ENCODE results near the gene TRPV2. TPM values are rescaled to one million over a fixed set of nuclear protein-coding genes. Genes with fewer than 3 reads are reported as not detected.
"Not testable (repeated sequence)": the region's sequence is repeated elsewhere in the genome, so short reads cannot be mapped to it uniquely, and the experiment has no call there.

Gene TRPV2
- total RNA-seq, 1 experiment from 2014 or later: 41.8 TPM

DNA sequence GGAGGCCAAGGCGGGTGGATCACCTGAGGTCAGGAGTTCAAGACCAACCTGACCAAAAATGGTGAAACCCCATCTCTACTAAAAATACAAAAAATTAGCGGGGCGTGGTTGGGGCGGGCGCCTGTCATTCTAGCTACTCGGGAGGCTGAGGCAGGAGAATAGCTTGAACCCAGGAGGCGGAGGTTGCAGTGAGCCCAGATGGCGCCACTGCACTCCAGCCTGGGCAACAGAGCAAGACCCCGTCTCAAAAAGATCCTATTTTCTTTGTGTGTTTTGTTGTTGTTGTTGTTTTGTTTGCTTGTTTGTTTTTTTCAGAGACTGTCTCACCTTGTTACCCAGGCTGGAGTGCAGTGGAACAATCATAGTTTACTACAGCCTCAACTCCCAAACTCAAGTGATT, 11.5 kb upstream of the TRPV2 start:
- DNase-seq (ENCODE audit: low spot score); in situ Hi-C loops (cut with HindIII; ENCODE audit: low sequenced_read_pairs): not testable (repeated sequence)

GRCh38 chr17:16406742-16407674, 8.4 kb upstream of the TRPV2 start:
- in situ Hi-C loops (cut with HindIII; ENCODE audit: low sequenced_read_pairs): no loop called here
- DNase-seq (ENCODE audit: low spot score): peak; percentile 28

DNA sequence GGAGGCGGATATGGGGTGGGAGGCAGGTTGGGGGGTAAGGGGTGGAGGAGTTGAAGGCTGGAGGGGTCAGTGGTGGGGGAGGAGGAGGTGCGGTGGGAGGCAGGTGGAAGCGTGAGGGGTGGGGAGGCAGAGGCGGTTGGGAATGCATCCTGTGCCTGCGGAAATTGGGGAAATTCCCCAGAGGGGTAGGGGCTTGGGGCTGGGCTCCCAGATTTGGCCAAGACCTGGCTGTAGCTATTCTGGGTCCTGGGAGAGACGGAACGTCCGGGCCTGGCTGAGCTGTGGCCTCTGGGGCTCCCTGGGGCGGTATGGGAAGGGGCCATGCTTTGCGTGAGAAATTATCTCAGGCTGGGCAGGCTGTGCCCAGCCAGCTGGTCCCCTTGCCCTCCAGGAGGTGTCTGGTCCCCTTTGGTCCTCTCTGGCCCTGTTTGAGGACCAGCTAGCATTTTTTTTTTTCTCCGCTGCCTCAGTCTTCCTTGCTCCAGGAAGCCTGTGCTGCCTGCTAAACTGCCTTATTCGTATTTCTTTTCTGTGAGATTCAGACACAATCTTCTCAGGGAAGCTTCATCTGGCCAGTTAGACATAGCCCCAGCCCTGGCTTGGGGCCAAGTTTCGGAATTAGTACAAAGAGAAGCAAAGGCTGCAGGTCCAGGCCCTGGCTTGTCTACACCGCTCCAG, 7.3 kb upstream of the TRPV2 start:
- in situ Hi-C loops (cut with HindIII; ENCODE audit: low sequenced_read_pairs): no loop called here
- DNase-seq (ENCODE audit: low spot score): peak; percentile 84

DNA sequence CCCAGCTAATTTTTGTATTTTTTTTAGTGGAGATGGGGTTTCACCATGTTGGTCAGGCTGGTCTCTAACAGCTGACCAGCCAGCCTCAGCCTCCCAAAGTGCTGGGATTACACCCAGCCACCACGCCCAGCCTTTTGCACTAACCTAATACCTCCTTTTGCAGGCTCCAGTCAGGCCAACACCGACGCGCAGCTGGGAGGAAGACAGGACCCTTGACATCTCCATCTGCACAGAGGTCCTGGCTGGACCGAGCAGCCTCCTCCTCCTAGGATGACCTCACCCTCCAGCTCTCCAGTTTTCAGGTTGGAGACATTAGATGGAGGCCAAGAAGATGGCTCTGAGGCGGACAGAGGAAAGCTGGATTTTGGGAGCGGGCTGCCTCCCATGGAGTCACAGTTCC, 2.0 kb downstream of the TRPV2 start:
- in situ Hi-C loops (cut with HindIII; ENCODE audit: low sequenced_read_pairs): no loop called here
- DNase-seq (ENCODE audit: low spot score): no peak

DNA sequence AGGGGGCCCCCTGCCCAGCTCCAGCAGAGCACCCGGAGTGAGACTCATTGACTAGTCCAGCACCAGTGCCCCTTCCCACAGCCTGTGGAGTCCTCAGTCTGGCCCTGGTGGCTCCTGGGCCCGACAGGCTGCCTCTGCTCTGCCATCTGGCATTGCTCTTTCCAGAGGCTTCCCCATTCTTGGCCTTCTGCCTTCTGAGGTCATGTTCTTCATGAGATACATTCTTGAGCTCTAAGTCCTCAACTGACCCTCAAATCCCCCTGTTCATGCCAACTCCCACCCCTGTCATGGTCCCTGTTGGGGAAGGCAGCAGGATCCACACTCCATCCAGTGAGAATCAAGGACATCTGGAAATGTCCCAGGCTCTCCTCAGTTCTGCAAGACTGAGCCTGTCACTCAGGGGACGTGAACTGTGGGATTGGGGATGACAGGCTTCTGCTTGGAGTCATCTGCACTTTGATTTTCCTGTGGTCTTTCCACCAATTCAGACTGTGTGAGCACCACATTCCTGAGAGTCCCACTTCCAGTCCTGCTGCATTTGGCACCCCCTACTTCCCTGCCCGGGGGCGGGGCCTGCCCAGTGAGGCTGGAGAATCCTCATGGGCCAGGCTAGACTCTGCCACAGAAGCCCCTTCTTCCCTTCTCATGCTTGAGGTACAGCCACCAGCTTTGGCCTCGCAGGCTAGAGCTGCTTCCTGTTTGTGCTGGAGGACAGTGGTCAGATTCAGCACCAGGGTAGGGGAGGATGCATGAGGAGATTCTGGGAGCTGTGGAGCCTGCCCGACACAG, 2.7 kb downstream of the TRPV2 start:
- in situ Hi-C loops (cut with HindIII; ENCODE audit: low sequenced_read_pairs): no loop called here
- DNase-seq (ENCODE audit: low spot score): no peak

DNA sequence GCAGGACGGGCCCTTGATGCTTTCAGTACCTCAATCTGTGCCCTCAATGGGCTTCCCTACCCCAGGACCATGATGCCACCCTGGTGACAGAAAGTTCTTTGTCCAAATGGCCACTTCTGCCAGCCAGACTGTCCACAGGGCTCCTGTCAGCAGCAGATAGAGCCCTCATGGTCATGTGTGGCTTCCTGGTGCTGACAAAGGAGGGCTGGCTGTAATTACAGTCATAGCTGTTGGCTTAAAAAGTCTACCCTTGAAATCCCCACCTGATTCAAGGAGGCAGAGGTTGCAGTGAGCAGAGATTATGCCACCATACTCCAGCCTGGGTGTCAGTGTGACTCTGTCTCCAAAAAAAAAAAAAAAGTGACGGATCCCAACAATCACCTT, 3.3 kb downstream of the TRPV2 start:
- no peak for DNase-seq (ENCODE audit: low spot score)
- in situ Hi-C loops (cut with HindIII; ENCODE audit: low sequenced_read_pairs): no loop called here

DNA sequence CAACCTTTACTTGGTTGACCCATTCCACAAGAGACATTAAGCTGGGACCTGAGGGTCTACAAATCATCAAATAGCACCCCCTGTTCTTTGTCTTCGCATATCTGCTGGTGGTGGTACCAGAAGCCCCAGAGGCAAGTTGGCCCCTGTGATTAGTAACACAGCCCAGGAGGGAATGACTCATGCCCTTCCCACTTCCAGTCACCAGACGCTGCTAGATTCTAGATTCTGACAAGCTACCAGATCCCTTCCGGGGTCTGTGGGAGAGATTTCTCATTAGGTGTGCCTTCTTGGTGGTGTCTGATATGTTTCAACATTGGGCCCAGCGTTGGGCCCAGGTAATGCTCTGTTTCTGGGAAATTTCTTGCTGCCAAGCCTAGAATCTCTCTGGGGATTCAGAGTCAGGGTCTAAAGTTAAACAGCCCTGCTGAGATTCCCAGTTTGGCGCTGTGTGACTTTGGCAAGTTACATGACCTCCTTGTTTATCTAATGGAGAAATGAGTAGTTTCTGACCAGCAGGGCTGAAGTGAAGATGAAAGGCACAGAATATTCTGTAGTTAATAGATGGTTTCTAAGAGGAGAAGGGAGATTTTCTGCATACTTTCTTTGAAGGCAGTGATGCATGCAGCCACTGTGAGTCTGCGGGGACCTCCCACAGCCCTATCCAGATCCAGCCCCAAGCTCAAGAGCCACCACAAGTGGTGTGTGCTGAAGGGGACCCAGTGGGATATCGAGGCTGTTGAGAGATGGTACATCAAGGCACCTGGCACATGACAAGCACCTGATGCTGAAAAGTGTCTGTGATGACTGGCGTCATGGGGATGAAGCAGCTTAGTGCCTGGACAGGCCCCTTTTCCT, 3.9 kb downstream of the TRPV2 start:
- in situ Hi-C loops (cut with HindIII; ENCODE audit: low sequenced_read_pairs): no loop called here
- no peak for DNase-seq (ENCODE audit: low spot score)

DNA sequence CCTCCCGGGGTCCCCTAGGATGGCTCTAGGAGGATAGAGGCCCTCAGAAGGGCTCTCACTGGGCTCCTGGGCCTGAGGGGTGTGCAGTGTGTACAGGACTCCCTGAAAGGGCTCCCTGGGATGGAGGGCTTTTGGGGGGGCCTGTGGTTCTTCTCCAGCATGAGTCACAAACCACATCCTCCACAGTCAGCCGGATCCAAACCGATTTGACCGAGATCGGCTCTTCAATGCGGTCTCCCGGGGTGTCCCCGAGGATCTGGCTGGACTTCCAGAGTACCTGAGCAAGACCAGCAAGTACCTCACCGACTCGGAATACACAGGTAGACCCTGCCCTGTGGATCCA, 4.5 kb downstream of the TRPV2 start:
- in situ Hi-C loops (cut with HindIII; ENCODE audit: low sequenced_read_pairs): no loop called here
- DNase-seq (ENCODE audit: low spot score): no peak

- no peak for DNase-seq (ENCODE audit: low spot score)
- in situ Hi-C loops (cut with HindIII; ENCODE audit: low sequenced_read_pairs): no loop called here
These were observed 7.0 kb downstream of the TRPV2 start for GRCh38 chr17:16422416-16422815.

GRCh38 chr17:16423226-16423872, 8.0 kb downstream of the TRPV2 start:
- peak; percentile 92 for DNase-seq (ENCODE audit: low spot score)
- in situ Hi-C loops (cut with HindIII; ENCODE audit: low sequenced_read_pairs): no loop called here

DNA sequence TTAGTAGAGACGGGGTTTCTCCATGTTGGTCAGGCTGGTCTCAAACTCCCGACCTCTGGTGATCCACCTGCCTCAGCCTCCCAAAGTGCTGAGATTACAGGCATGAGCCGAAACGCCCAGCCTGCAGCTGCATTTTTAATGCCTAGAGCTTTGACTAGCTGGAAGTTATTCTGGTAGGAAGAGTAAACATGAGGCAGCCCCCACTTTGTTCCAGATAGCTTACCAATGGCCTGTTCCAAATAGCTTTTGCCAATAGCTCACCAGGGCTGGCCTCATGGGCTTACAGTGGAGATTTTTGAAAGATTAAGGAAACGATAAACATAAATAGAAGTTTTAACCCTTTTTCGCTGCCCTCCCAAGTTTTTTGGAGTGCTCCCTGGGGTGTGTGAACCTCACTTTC, 9.8 kb downstream of the TRPV2 start:
- no peak for DNase-seq (ENCODE audit: low spot score)
- in situ Hi-C loops (cut with HindIII; ENCODE audit: low sequenced_read_pairs): no loop called here

DNA sequence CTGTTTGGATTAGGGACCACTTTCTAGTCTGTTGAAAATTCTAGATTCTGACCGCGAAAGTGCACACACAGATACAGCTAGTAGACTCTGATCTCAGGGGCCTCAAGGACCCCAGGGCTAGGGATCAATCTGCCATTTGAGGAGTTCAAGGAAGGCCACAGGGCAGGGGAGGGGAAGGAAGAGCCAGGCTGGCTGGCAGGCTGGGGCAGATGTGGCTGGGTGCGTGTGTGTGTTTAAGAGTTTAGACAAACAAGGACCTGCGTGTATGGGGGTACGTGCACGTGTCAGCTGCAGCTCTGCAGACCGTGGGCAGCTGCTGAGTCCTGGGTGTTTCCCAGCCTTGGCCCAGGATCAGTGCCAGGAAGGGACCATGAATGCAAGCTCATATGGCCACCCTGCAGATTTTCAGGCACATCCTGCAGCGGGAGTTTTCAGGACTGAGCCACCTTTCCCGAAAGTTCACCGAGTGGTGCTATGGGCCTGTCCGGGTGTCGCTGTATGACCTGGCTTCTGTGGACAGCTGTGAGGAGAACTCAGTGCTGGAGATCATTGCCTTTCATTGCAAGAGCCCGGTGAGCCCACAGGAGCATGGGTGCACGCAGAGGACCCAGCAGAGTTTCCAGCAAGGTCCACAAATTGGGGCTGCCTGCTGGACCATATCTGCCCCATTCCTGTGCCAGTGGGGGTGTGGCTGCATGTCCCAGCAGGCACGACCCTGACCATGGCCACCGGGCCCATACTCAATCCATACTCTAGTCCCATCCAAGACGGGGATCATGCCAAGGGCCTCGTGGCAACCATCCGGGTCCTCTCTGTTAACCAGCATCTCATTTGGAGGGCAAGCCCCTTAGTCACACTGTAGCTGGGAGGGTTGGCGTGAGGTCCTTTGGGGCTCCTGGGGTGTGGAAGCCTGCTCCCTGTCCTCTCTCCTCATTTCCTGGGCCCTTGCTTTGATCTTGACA, 10.6 kb downstream of the TRPV2 start:
- in situ Hi-C loops (cut with HindIII; ENCODE audit: low sequenced_read_pairs): no loop called here
- no peak for DNase-seq (ENCODE audit: low spot score)

GRCh38 chr17:16427020-16427419, 11.6 kb downstream of the TRPV2 start:
- in situ Hi-C loops (cut with HindIII; ENCODE audit: low sequenced_read_pairs): no loop called here
- no peak for DNase-seq (ENCODE audit: low spot score)

DNA sequence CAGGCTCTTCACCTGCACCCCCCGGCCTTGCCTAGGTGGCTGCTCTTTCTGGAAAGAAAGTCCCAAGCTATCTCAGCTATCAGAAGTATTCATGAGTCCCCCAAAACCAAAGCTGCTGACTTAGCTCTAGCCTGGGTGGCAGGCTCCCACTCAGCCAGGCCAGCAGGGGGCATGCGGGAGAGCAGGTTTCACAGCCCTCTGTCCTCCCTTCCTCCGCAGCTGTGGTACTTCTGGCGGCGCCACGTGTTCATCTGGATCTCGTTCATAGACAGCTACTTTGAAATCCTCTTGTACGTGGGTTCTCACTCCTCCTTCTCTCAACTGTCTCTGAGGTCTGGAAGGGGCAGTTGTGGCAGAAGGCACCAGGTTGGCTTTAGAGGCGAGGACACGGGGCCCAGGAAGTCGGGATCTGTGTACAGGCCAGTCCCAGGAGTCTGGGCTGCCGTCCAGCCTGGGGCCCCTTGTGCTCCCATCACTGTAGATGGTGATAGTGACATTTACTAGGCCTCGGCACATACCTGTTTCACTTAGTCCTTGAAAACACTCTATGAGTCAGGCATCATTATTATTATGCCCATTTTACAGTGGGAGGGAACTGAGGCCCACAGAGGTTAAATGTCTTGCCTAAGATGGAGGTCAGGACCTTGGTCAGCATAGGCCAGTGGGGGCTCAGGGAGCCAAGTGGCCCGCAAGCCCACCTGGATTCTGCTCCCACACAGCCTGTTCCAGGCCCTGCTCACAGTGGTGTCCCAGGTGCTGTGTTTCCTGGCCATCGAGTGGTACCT, 12.9 kb downstream of the TRPV2 start:
- in situ Hi-C loops (cut with HindIII; ENCODE audit: low sequenced_read_pairs): no loop called here
- DNase-seq (ENCODE audit: low spot score): no peak

DNA sequence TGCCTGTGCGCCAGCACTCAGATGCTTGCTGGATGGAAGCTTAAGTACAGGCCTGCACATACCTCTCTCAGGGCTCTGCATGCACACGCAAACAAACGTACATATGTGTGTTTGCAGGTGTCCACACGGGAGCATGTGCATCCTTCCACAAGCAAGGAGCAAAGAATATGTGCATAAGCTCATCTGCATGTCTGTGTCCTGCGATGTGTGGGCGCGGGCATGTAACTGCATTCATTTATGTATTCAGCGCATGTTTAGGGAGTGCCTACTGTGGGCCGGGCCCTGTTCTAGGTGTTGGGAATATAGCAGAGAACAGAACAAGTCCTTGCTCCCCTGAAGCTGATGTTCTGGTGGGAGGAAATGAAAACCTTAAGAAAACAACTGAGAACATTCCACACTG, 13.7 kb downstream of the TRPV2 start:
- DNase-seq (ENCODE audit: low spot score): no peak
- in situ Hi-C loops (cut with HindIII; ENCODE audit: low sequenced_read_pairs): no loop called here

DNA sequence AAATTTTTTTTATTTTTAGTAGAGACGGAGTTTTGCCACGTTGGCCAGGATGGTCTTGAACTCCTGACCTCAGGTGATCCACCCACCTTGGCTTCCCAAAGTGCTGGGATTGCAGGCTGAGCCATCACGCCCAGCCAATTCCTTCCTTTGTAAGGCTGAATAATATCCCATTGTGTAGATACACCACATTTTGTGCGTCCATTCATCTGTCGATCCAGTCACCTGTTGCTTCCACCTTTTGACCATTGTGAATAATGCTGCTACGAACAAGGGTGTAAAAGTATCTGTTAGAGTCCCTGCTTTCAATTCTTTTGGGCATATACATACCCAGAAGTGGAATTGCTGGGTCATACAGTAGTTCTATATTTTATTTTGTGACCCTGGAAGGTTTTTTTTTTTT, 15.3 kb downstream of the TRPV2 start:
- DNase-seq (ENCODE audit: low spot score): no peak
- in situ Hi-C loops (cut with HindIII; ENCODE audit: low sequenced_read_pairs): no loop called here

- in situ Hi-C loops (cut with HindIII; ENCODE audit: low sequenced_read_pairs): no loop called here
- DNase-seq (ENCODE audit: low spot score): no peak
These were observed 16.6 kb downstream of the TRPV2 start for GRCh38 chr17:16432017-16432416.

Data from G401 (cell line).